ENCODE data around the gene CIAO2B. TPM values are rescaled to one million over a fixed set of nuclear protein-coding genes. Genes with fewer than 3 reads are reported as not detected.
"Not testable (repeated sequence)": the region's sequence is repeated elsewhere in the genome, so short reads cannot be mapped to it uniquely, and the experiment has no call there.

Gene CIAO2B
- total RNA-seq, 5 donors from 2014 or later (not counting 1 experiment from before 2014, with no cell fraction given) = 55.3 to 66.8 (median 62.4) TPM

GRCh38 chr16:66948134-66948836 lies 14.1 kb upstream of the CIAO2B start:
- DNase-seq (peak in 3 of 35 experiments; percentile 11 to 23 (median 19)), ATAC-seq (replicated peaks in 1 of 4) (peak; percentile 7 to 47 (median 26))
- peaks cover 7 to 39% of the 10 kb centered on the region in 2 experiments for H3K27me3 ChIP-seq (replicated peaks in 1 of 2; ENCODE audit: control insufficient read depth in 2 of 2, extremely low read depth in 1 of 2, insufficient read depth in 2 of 2, low read length in 1 of 2)
- Mint-ChIP-seq H3K36me3 (peaks cover 8% of the 10 kb centered on the region), H3K27me3 (peaks cover 31 to 41% of the 10 kb centered on the region in 2 donors), H3K9me3 (peaks cover 0 to 4% (median 0%) of the 10 kb centered on the region in 3 donors), H3K4me3 (peak overlapping the region; percentile 84 to 87 (median 87)), H3K27ac (no peak overlapping the region), H3K4me1 (peaks cover 17 to 25% (median 18%) of the 10 kb centered on the region in 3 donors)
- no peaks in the 10 kb centered on the region for H3K9me3 ChIP-seq
- POLR2A ChIA-PET = no interaction called here
- H3K4me3 ChIP-seq (ENCODE audit: control insufficient read depth in 1 of 2, extremely low read depth in 1 of 2, low read length in 1 of 2) = peak overlapping the region; percentile 54 to 79
- CTCF ChIA-PET = interaction anchor here in 1 of 2 donors (1.0 kb wide), 1 partner anchor 237 kb away, joined by 3 read pairs; no protein-coding TSS in a partner anchor
- WGBS (ENCODE audit: insufficient coverage) = 1% methylated on average over 35 of the region's 44 CpGs
- no peak overlapping the region for H3K27ac ChIP-seq (ENCODE audit: low read length)
- peaks cover 0 to 4% of the 10 kb centered on the region in 2 donors for H3K36me3 ChIP-seq (ENCODE audit: control insufficient read depth in 2 of 2, extremely low read depth in 1 of 2, insufficient read depth in 1 of 2, low read length in 1 of 2)
- H3K4me1 ChIP-seq (ENCODE audit: control insufficient read depth in 1 of 2, extremely low read depth in 1 of 2, insufficient read depth in 2 of 2, low read length in 2 of 2) = peaks cover 5 to 23% of the 10 kb centered on the region in 2 experiments

- H3K36me3 ChIP-seq (ENCODE audit: control insufficient read depth in 2 of 2, extremely low read depth in 1 of 2, insufficient read depth in 1 of 2, low read length in 1 of 2) = peaks cover 0 to 11% of the 10 kb centered on the region in 2 donors
- peaks cover 15% of the 10 kb centered on the region for H3K36me3 Mint-ChIP-seq
- DNase-seq (peak; percentile 53 to 91 (median 80)), ATAC-seq (replicated peaks in 1 of 4) (peak; percentile 85 to 90 (median 88))
- H3K4me3 ChIP-seq (ENCODE audit: control insufficient read depth in 1 of 2, extremely low read depth in 1 of 2, low read length in 1 of 2) = peak overlapping the region; percentile 54 to 79
- H3K9me3 Mint-ChIP-seq = peaks cover 0 to 4% (median 0%) of the 10 kb centered on the region in 3 donors
- H3K4me1 Mint-ChIP-seq = peaks cover 17 to 25% (median 18%) of the 10 kb centered on the region in 3 donors
- H3K27ac Mint-ChIP-seq = peak overlapping the region in 1 of 2 donors; percentile 47
- peaks cover 7 to 35% of the 10 kb centered on the region in 2 experiments for H3K27me3 ChIP-seq (replicated peaks in 1 of 2; ENCODE audit: control insufficient read depth in 2 of 2, extremely low read depth in 1 of 2, insufficient read depth in 2 of 2, low read length in 1 of 2)
- peak overlapping the region; percentile 84 to 87 (median 87) for H3K4me3 Mint-ChIP-seq
- H3K27me3 Mint-ChIP-seq = peaks cover 25 to 35% of the 10 kb centered on the region in 2 donors
- 8% methylated on average over 7 of the region's 23 CpGs for WGBS (ENCODE audit: insufficient coverage)
- H3K9me3 ChIP-seq = no peaks in the 10 kb centered on the region
- POLR2A ChIA-PET = interaction anchor here in 1 of 2 donors (0.7 kb wide), 1 partner anchor 278 kb away, joined by 3 read pairs; no protein-coding TSS in a partner anchor
- CTCF ChIA-PET = no interaction called here
- H3K27ac ChIP-seq (ENCODE audit: low read length) = no peak overlapping the region
- H3K4me1 ChIP-seq (ENCODE audit: control insufficient read depth in 1 of 2, extremely low read depth in 1 of 2, insufficient read depth in 2 of 2, low read length in 2 of 2) = peaks cover 5 to 23% of the 10 kb centered on the region in 2 experiments
These were observed 13.3 kb upstream of the CIAO2B start for GRCh38 chr16:66947302-66948065.

GRCh38 chr16:66946974-66947301 lies 12.7 kb upstream of the CIAO2B start:
- POLR2A ChIA-PET = interaction anchor here in 1 of 2 donors (0.7 kb wide), 1 partner anchor 278 kb away, joined by 3 read pairs; no protein-coding TSS in a partner anchor
- Mint-ChIP-seq H3K27ac (peak overlapping the region in 1 of 2 donors; percentile 47), H3K4me1 (peaks cover 17 to 25% (median 18%) of the 10 kb centered on the region in 3 donors), H3K27me3 (peaks cover 25 to 33% of the 10 kb centered on the region in 2 donors), H3K4me3 (peak overlapping the region; percentile 84 to 87 (median 87)), H3K36me3 (peaks cover 20% of the 10 kb centered on the region), H3K9me3 (peaks cover 0 to 4% (median 0%) of the 10 kb centered on the region in 3 donors)
- no peak for DNase-seq
- H3K4me3 ChIP-seq (ENCODE audit: control insufficient read depth in 1 of 2, extremely low read depth in 1 of 2, low read length in 1 of 2) = no peak overlapping the region
- H3K27me3 ChIP-seq (replicated peaks in 1 of 2; ENCODE audit: control insufficient read depth in 2 of 2, extremely low read depth in 1 of 2, insufficient read depth in 2 of 2, low read length in 1 of 2) = peaks cover 7 to 30% of the 10 kb centered on the region in 2 experiments
- H3K9me3 ChIP-seq = no peaks in the 10 kb centered on the region
- ATAC-seq (replicated peaks in 1 of 4) = no peak
- peaks cover 0 to 17% of the 10 kb centered on the region in 2 donors for H3K36me3 ChIP-seq (ENCODE audit: control insufficient read depth in 2 of 2, extremely low read depth in 1 of 2, insufficient read depth in 1 of 2, low read length in 1 of 2)
- no peak overlapping the region for H3K27ac ChIP-seq (ENCODE audit: low read length)
- CTCF ChIA-PET = no interaction called here
- WGBS (ENCODE audit: insufficient coverage) = 57% methylated on average over 3 of the region's 5 CpGs
- peaks cover 5 to 23% of the 10 kb centered on the region in 2 experiments for H3K4me1 ChIP-seq (ENCODE audit: control insufficient read depth in 1 of 2, extremely low read depth in 1 of 2, insufficient read depth in 2 of 2, low read length in 2 of 2)

GRCh38 chr16:66946541-66946940 lies 12.3 kb upstream of the CIAO2B start:
- H3K4me3 ChIP-seq (ENCODE audit: control insufficient read depth in 1 of 2, extremely low read depth in 1 of 2, low read length in 1 of 2) = no peak overlapping the region
- peaks cover 20% of the 10 kb centered on the region for H3K36me3 Mint-ChIP-seq
- H3K27me3 Mint-ChIP-seq = peaks cover 21 to 29% of the 10 kb centered on the region in 2 donors
- no peak overlapping the region for H3K4me3 Mint-ChIP-seq
- H3K36me3 ChIP-seq (ENCODE audit: control insufficient read depth in 2 of 2, extremely low read depth in 1 of 2, insufficient read depth in 1 of 2, low read length in 1 of 2) = peaks cover 2 to 21% of the 10 kb centered on the region in 2 donors
- ChIA-PET POLR2A (no interaction called here), CTCF (no interaction called here)
- no peak overlapping the region for H3K27ac Mint-ChIP-seq
- no peak for DNase-seq
- peaks cover 0 to 3% (median 0%) of the 10 kb centered on the region in 3 donors for H3K9me3 Mint-ChIP-seq
- H3K4me1 Mint-ChIP-seq = peaks cover 17 to 25% (median 18%) of the 10 kb centered on the region in 3 donors
- H3K27me3 ChIP-seq (replicated peaks in 1 of 2; ENCODE audit: control insufficient read depth in 2 of 2, extremely low read depth in 1 of 2, insufficient read depth in 2 of 2, low read length in 1 of 2) = peaks cover 6 to 28% of the 10 kb centered on the region in 2 experiments
- ATAC-seq (replicated peaks in 1 of 4) = no peak
- peaks cover 5 to 23% of the 10 kb centered on the region in 2 experiments for H3K4me1 ChIP-seq (ENCODE audit: control insufficient read depth in 1 of 2, extremely low read depth in 1 of 2, insufficient read depth in 2 of 2, low read length in 2 of 2)
- no peaks in the 10 kb centered on the region for H3K9me3 ChIP-seq
- H3K27ac ChIP-seq (ENCODE audit: low read length) = no peak overlapping the region
- WGBS (ENCODE audit: insufficient coverage) = 78% methylated on average over 7 of the region's 7 CpGs

GRCh38 chr16:66945939-66946338 lies 11.7 kb upstream of the CIAO2B start:
- H3K36me3 ChIP-seq (ENCODE audit: control insufficient read depth in 2 of 2, extremely low read depth in 1 of 2, insufficient read depth in 1 of 2, low read length in 1 of 2) = peaks cover 8 to 27% of the 10 kb centered on the region in 2 donors
- H3K4me1 ChIP-seq (ENCODE audit: control insufficient read depth in 1 of 2, extremely low read depth in 1 of 2, insufficient read depth in 2 of 2, low read length in 2 of 2) = peaks cover 5 to 23% of the 10 kb centered on the region in 2 experiments
- WGBS (ENCODE audit: insufficient coverage) = 78% methylated on average over 2 of the region's 4 CpGs
- H3K27me3 Mint-ChIP-seq = peaks cover 15 to 25% of the 10 kb centered on the region in 2 donors
- H3K27ac ChIP-seq (ENCODE audit: low read length) = no peak overlapping the region
- peaks cover 17 to 25% (median 18%) of the 10 kb centered on the region in 3 donors for H3K4me1 Mint-ChIP-seq
- no peak for DNase-seq
- peaks cover under 1 to 27% of the 10 kb centered on the region in 2 experiments for H3K27me3 ChIP-seq (replicated peaks in 1 of 2; ENCODE audit: control insufficient read depth in 2 of 2, extremely low read depth in 1 of 2, insufficient read depth in 2 of 2, low read length in 1 of 2)
- no peak overlapping the region for H3K4me3 ChIP-seq (ENCODE audit: control insufficient read depth in 1 of 2, extremely low read depth in 1 of 2, low read length in 1 of 2)
- H3K9me3 ChIP-seq = no peaks in the 10 kb centered on the region
- POLR2A ChIA-PET = no interaction called here
- H3K4me3 Mint-ChIP-seq = no peak overlapping the region
- H3K27ac Mint-ChIP-seq = no peak overlapping the region
- peaks cover 23% of the 10 kb centered on the region for H3K36me3 Mint-ChIP-seq
- H3K9me3 Mint-ChIP-seq = no peaks in the 10 kb centered on the region
- ATAC-seq (replicated peaks in 1 of 4) = no peak
- CTCF ChIA-PET = no interaction called here

- H3K27ac Mint-ChIP-seq, POLR2A ChIA-PET: not testable (repeated sequence)
These were observed 10.8 kb upstream of the CIAO2B start for GRCh38 chr16:66944971-66945370.

More at GRCh38 chr16:66944971-66945370, 10.8 kb upstream of the CIAO2B start:
- CTCF ChIA-PET; H3K9me3 ChIP-seq; H3K4me3 Mint-ChIP-seq; H3K9me3 Mint-ChIP-seq; DNase-seq; H3K27ac ChIP-seq (ENCODE audit: low read length); ATAC-seq (replicated peaks in 1 of 4); H3K4me3 ChIP-seq (ENCODE audit: control insufficient read depth in 1 of 2, extremely low read depth in 1 of 2, low read length in 1 of 2): not testable (repeated sequence)
- peaks cover 0 to 20% of the 10 kb centered on the region in 2 experiments for H3K27me3 ChIP-seq (replicated peaks in 1 of 2; ENCODE audit: control insufficient read depth in 2 of 2, extremely low read depth in 1 of 2, insufficient read depth in 2 of 2, low read length in 1 of 2)
- Mint-ChIP-seq H3K36me3 (peaks cover 24% of the 10 kb centered on the region), H3K4me1 (peaks cover 17 to 25% (median 18%) of the 10 kb centered on the region in 3 donors), H3K27me3 (peaks cover 10 to 20% of the 10 kb centered on the region in 2 donors)
- H3K4me1 ChIP-seq (ENCODE audit: control insufficient read depth in 1 of 2, extremely low read depth in 1 of 2, insufficient read depth in 2 of 2, low read length in 2 of 2) = peaks cover 5 to 23% of the 10 kb centered on the region in 2 experiments
- peaks cover 13 to 35% of the 10 kb centered on the region in 2 donors for H3K36me3 ChIP-seq (ENCODE audit: control insufficient read depth in 2 of 2, extremely low read depth in 1 of 2, insufficient read depth in 1 of 2, low read length in 1 of 2)
- WGBS (ENCODE audit: insufficient coverage) = 100% methylated on average over 4 of the region's 9 CpGs
